Pons (tissue), 1 donor: ENCODE measurements around the gene DOK7.

ENCODE experiments used
- DNase-seq: peaks from one replicate; pipeline ENCODE4 v3.0.0-alpha.2; 2016; ENCODE audit warnings: low spot score

DOK7 gene

GRCh38 chr4:3463556-3464348, 646 bp downstream of the DOK7 start:
- DNase-seq, result no peak

- no peak for DNase-seq
Observed at GRCh38 chr4:3464349-3464905, 1.3 kb downstream of the DOK7 start.

GRCh38 chr4:3464911-3465697, 2.0 kb downstream of the DOK7 start:
- DNase-seq, result no peak

- no peak for DNase-seq
Observed at GRCh38 chr4:3465698-3466671, 2.9 kb downstream of the DOK7 start.

- DNase-seq, result no peak
Observed at GRCh38 chr4:3466691-3467600, 3.8 kb downstream of the DOK7 start.

- DNase-seq, result no peak
Observed at GRCh38 chr4:3467601-3468031, 4.5 kb downstream of the DOK7 start.

GRCh38 chr4:3468154-3468553, 5.0 kb downstream of the DOK7 start:
- DNase-seq, result no peak

- no peak for DNase-seq
Observed at GRCh38 chr4:3468804-3469203, 5.7 kb downstream of the DOK7 start.

GRCh38 chr4:3469386-3470243, 6.5 kb downstream of the DOK7 start:
- DNase-seq, result no peak

- DNase-seq, result no peak
Observed at GRCh38 chr4:3470244-3471097, 7.4 kb downstream of the DOK7 start.

GRCh38 chr4:3471098-3471760, 8.1 kb downstream of the DOK7 start:
- no peak for DNase-seq

GRCh38 chr4:3471886-3472285, 8.8 kb downstream of the DOK7 start:
- no peak for DNase-seq

GRCh38 chr4:3472411-3473141, 9.5 kb downstream of the DOK7 start:
- DNase-seq, result no peak

GRCh38 chr4:3473181-3473950, 10.3 kb downstream of the DOK7 start:
- DNase-seq, result no peak

GRCh38 chr4:3473996-3474765, 11.1 kb downstream of the DOK7 start:
- no peak for DNase-seq
